ENCODE results near the gene NOLC1. TPM values are rescaled to one million over a fixed set of nuclear protein-coding genes. Genes with fewer than 3 reads are reported as not detected.
A peak's percentile ranks its signal among the peaks of the same experiment; 100 is the strongest.
"Not testable (repeated sequence)": the region's sequence is repeated elsewhere in the genome, so short reads cannot be mapped to it uniquely, and the experiment has no call there.

NOLC1 gene
- polyA plus RNA-seq, 1 donor: 68.3 TPM

DNA sequence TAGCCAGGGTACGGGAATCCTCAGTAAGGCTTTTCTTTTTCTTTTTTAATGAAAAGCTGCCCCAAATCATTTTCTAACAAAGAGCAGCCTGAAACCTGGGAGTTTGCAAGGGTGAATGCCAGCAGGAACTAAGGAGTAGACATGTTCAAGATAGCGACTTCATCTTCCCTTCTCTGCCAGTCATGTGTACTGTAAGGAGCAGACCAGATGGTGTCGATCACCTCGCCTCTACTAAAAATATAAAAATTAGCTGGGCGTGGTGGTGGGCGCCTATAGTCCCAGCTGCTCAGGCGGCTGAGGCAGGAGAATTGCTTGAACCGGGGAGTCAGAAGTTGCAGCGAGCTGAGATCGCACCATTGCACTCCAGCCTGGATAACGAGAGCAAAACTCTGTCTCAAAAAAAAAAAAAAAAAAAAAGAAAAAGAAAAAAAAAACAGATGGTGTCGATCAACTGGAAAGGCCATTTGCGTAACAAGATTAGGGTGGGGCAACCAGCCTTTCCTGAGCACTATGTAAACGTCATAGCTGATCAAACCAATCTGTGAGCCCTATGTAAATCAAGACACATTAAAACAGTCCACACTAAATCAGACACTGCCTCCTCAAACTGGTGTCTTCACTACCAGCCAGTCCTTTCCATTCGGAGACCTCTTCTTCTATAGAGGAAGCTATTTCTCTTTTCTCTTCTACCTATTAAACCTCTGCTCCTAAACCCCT lies 33.8 kb downstream of the NOLC1 start:
- Histone ChIP-seq H3K36me3 (ENCODE audit: control insufficient read depth, insufficient read depth, low read length) (no peaks in the 10 kb centered on the region), H3K4me3 (ENCODE audit: low read length) (no peak overlapping the region), H3K27ac (ENCODE audit: low read length) (no peak overlapping the region), H3K4me1 (ENCODE audit: control insufficient read depth, insufficient read depth, low read length) (peaks cover 12% of the 10 kb centered on the region), H3K9me3 (ENCODE audit: control insufficient read depth, low read depth, low read length) (peaks cover 5% of the 10 kb centered on the region), H3K27me3 (ENCODE audit: control insufficient read depth, insufficient read depth, low read length) (no peaks in the 10 kb centered on the region)
- no peak for DNase-seq
- 80% methylated on average over 1 of the region's 15 CpGs for WGBS (ENCODE audit: insufficient coverage, low lambda C conversion rate)

DNA sequence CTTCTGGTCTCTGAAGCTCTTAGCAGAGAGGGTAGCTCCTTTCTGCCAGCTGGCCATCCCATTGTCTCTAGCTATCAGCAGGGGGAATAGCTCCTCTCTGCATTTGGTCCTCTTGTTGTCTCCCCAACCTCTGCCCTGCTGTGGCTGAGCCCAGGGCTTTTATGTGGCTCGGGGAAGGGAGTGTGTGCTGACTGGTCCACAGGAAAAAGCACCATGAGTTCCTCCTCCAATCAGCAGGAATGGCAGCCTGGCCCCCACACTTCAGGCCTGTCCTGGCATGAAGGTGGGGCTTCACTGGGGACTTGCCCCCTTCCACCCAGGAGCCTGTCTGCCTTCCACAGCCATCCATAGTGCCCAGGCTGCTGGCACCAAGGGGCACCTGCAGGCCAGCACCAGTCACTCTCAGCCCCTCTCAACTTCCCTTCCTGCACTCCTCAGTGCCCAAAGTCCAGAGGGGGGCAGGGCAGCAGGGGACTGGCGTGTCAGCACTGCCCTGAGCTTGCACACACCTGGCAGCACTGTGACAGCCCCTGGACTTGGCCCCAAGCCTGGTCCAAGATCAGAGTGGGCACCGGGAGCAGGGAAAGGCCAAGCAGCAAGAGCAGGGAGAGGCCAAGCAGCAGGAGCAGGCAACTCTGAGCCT lies 36.2 kb downstream of the NOLC1 start:
- no peaks in the 10 kb centered on the region for H3K27me3 ChIP-seq (ENCODE audit: control insufficient read depth, insufficient read depth, low read length)
- H3K4me1 ChIP-seq (ENCODE audit: control insufficient read depth, insufficient read depth, low read length): peaks cover 12% of the 10 kb centered on the region
- H3K4me3 ChIP-seq (ENCODE audit: low read length): no peak overlapping the region
- no peaks in the 10 kb centered on the region for H3K36me3 ChIP-seq (ENCODE audit: control insufficient read depth, insufficient read depth, low read length)
- WGBS (ENCODE audit: insufficient coverage, low lambda C conversion rate): no CpG with 5 or more reads among the region's 3 CpGs
- DNase-seq: peak; percentile 41 to 66
- H3K27ac ChIP-seq (ENCODE audit: low read length): no peak overlapping the region
- peaks cover 11% of the 10 kb centered on the region for H3K9me3 ChIP-seq (ENCODE audit: control insufficient read depth, low read depth, low read length)

DNA sequence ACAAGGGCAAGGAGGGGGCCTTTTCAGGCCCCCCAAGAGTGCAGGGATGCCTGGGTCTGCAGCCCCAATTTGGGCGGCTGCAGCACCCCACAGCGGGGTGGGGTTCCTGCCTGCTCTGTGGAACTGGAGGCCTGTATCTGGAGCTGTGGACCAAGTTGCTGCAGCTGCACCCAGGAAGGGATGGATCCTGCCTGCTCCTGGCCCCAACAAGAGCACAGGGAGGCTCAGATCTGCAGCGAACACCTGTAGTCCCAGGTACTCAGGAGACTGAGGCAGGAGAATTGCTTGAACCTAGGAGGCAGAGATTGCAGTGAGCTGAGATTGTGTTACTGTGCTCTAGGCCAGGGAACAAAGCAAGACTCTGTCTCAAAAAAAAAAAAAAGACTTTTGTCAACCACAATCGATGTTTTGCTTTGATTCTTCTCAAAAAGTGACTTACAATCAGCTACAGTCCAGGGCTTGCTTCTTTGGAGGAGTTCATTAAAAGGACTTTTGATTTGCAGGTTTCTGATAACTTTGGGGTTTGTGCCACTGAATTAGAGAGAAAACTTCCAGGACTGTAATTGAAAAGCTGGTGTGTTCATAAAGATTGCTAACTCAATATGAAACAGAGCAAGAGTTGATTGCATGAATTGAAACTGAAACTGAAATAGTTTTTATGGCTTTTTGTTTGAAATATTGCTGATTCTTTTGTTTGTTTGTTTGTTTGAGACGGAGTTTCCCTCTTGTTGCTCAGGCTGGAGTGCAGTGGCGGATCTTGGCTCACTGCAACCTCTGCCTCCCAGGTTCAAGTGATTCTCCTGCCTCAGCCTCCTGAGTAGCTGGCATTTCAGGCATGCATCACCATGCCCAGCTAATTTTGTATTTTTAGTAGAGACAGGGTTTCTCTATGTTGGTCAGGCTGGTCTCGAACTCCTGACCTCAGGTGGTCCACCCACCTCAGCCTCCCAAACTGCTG lies 37.0 kb downstream of the NOLC1 start:
- H3K4me3 ChIP-seq (ENCODE audit: low read length): not testable (repeated sequence)
- H3K9me3 ChIP-seq (ENCODE audit: control insufficient read depth, low read depth, low read length): peaks cover 11% of the 10 kb centered on the region

DNA sequence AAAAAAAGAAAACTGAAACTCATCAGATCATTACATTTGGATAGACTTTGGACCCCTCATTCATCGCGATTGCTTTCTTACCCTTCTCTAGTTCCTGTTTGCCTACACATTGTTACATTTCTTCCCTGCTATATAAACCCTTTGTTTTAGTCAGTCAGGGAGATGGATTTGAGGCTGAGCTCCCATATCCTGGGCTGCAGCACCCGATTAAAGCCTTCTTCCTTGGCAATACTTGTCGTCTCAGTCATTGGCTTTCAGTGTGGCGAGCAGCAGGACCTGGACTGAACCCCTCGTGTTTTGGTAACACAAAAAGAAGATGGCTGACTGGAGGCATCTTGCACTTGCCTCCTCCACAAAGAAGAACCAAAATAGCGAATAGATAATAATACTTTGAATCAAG lies 39.8 kb downstream of the NOLC1 start:
- Histone ChIP-seq H3K36me3 (ENCODE audit: control insufficient read depth, insufficient read depth, low read length) (no peaks in the 10 kb centered on the region), H3K27ac (ENCODE audit: low read length) (no peak overlapping the region), H3K4me1 (ENCODE audit: control insufficient read depth, insufficient read depth, low read length) (peaks cover 12% of the 10 kb centered on the region), H3K9me3 (ENCODE audit: control insufficient read depth, low read depth, low read length) (peaks cover 11% of the 10 kb centered on the region), H3K4me3 (ENCODE audit: low read length) (no peak overlapping the region), H3K27me3 (ENCODE audit: control insufficient read depth, insufficient read depth, low read length) (no peaks in the 10 kb centered on the region)
- no peak for DNase-seq
- WGBS (ENCODE audit: insufficient coverage, low lambda C conversion rate): 33% methylated on average over 2 of the region's 7 CpGs

More for the DNA sequence above, 37.0 kb downstream of the NOLC1 start:
- DNase-seq: peak; percentile 8 to 52
- H3K27ac ChIP-seq (ENCODE audit: low read length): peak overlapping the region; percentile 32
- not testable (repeated sequence) for H3K27me3 ChIP-seq (ENCODE audit: control insufficient read depth, insufficient read depth, low read length); H3K36me3 ChIP-seq (ENCODE audit: control insufficient read depth, insufficient read depth, low read length)
- 0% methylated on average over 1 of the region's 7 CpGs for WGBS (ENCODE audit: insufficient coverage, low lambda C conversion rate)
- peaks cover 12% of the 10 kb centered on the region for H3K4me1 ChIP-seq (ENCODE audit: control insufficient read depth, insufficient read depth, low read length)

DNA sequence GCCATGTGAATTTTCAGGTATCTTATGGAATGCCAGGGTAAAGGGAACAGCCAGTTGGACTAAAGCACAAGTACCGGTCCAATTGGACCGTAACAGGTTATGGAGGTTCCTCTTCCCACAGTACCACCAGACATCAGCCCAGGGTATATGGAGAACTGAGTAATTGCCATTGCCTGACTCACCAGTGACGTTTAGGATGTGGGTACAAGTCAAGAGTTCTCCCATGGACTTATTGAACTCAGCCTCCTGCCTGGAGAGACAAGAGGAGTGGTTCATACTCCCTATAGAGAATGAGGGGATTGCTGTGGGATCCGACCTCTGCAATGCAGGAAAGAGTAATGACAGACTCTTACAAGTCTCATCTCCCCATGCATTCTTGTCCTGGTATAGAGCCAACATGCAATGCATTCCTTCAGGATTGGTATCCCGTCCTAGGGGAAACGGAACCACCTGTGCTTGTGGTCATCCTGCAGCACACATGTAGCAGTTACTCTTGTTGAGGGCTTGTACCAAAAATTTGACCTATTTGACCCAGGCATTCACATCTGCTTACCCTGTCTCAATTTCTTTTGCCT lies 43.2 kb downstream of the NOLC1 start:
- Histone ChIP-seq H3K4me3 (ENCODE audit: low read length) (no peak overlapping the region), H3K4me1 (ENCODE audit: control insufficient read depth, insufficient read depth, low read length) (no peaks in the 10 kb centered on the region), H3K27me3 (ENCODE audit: control insufficient read depth, insufficient read depth, low read length) (no peaks in the 10 kb centered on the region), H3K27ac (ENCODE audit: low read length) (no peak overlapping the region), H3K9me3 (ENCODE audit: control insufficient read depth, low read depth, low read length) (peaks cover 11% of the 10 kb centered on the region), H3K36me3 (ENCODE audit: control insufficient read depth, insufficient read depth, low read length) (no peaks in the 10 kb centered on the region)
- no peak for DNase-seq
- WGBS (ENCODE audit: insufficient coverage, low lambda C conversion rate): no CpG with 5 or more reads among the region's 6 CpGs

DNA sequence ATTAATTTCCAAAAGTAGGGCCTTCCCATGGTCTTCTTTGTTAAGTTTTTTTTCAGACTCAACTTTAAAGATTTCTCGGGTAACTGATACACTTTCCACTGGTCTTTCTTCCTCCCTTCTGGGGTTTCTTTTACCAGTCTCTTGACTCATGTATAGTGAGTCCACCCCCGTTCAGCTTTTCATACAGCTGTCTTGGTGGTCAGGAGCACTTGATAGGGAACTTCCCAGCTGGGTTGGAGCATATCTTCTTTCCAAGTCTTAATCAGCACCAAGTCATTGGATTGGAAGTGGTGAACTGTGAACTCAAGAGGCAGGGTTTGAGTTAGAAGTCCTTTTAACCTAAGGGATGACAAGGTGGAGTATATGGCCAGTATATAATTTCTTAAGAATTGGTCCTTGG lies 44.7 kb downstream of the NOLC1 start:
- Histone ChIP-seq H3K36me3 (ENCODE audit: control insufficient read depth, insufficient read depth, low read length) (no peaks in the 10 kb centered on the region), H3K9me3 (ENCODE audit: control insufficient read depth, low read depth, low read length) (peaks cover 14% of the 10 kb centered on the region), H3K4me3 (ENCODE audit: low read length) (no peak overlapping the region), H3K27ac (ENCODE audit: low read length) (no peak overlapping the region), H3K27me3 (ENCODE audit: control insufficient read depth, insufficient read depth, low read length) (no peaks in the 10 kb centered on the region), H3K4me1 (ENCODE audit: control insufficient read depth, insufficient read depth, low read length) (no peaks in the 10 kb centered on the region)
- WGBS (ENCODE audit: insufficient coverage, low lambda C conversion rate): 100% methylated on average over 1 of the region's 2 CpGs
- DNase-seq: no peak

DNA sequence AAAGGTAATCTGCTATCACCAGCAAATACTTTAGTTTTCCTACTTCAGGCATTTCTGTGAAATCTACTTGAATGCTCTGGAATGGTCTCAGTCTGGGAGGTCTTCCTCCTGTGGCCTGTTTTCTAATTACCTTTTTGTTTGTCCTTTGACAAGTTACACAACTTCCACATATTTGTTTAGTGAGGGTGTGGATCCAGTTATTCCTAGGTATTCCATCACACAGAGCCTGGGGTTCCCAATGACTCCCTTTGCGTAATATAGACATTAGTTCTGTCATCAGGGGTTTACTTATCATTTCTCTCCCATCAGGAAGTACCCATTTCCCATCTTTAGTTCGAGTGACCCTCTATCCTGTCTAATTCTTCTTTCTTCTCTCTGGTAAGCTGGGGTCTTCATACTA lies 45.8 kb downstream of the NOLC1 start:
- Histone ChIP-seq H3K9me3 (ENCODE audit: control insufficient read depth, low read depth, low read length) (peaks cover 8% of the 10 kb centered on the region), H3K4me1 (ENCODE audit: control insufficient read depth, insufficient read depth, low read length) (no peaks in the 10 kb centered on the region), H3K36me3 (ENCODE audit: control insufficient read depth, insufficient read depth, low read length) (no peaks in the 10 kb centered on the region), H3K4me3 (ENCODE audit: low read length) (no peak overlapping the region), H3K27me3 (ENCODE audit: control insufficient read depth, insufficient read depth, low read length) (no peaks in the 10 kb centered on the region), H3K27ac (ENCODE audit: low read length) (no peak overlapping the region)
- no peak for DNase-seq
- WGBS (ENCODE audit: insufficient coverage, low lambda C conversion rate): 88% methylated on average over 2 of the region's 2 CpGs

DNA sequence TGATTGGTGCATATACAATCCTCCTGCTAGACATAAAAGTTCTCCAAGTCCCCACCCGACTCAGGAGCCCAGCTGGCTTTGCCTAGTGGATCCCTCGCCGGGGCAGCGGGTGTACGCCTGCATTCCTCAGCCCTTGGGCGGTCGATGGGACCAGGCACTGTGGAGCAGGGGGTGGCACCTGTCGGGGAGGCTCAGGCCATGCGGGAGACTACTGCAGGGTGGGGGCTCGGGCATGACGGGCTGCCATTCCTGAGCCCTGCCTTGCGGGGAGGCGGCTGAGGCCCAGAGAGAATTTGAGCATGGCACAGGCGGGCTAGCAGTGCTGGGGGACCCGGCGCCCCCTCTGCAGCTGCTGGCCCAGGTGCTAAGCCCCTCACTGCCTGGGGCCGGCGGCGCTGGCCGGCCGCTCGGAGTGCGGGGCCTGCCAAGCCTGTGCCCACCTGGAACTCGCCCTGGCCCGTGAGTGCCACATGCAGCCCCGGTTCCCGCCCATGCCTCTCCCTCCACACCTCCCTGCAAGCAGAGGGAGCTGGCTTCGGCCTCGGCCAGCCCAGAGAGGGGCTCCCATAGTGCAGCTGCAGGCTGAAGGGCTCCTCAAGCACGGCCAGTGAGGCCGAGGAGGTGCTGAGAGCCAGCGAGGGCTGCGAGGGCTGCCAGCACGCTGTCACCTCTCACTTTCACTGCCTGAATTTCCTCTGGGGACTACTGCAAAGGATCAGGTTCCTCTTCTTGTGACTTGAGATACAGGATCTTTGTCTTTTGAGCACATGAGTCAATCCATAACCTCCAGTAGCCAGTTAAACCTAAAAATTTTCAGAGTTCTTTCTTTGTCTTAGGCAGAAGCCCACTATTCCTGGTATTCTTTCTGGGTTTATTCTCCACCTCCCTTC lies 48.8 kb downstream of the NOLC1 start:
- Histone ChIP-seq H3K9me3 (ENCODE audit: control insufficient read depth, low read depth, low read length) (peaks cover 16% of the 10 kb centered on the region), H3K4me3 (ENCODE audit: low read length) (no peak overlapping the region), H3K36me3 (ENCODE audit: control insufficient read depth, insufficient read depth, low read length) (no peaks in the 10 kb centered on the region), H3K27ac (ENCODE audit: low read length) (no peak overlapping the region), H3K27me3 (ENCODE audit: control insufficient read depth, insufficient read depth, low read length) (no peaks in the 10 kb centered on the region), H3K4me1 (ENCODE audit: control insufficient read depth, insufficient read depth, low read length) (no peaks in the 10 kb centered on the region)
- no peak for DNase-seq
- no CpG with 5 or more reads among the region's 34 CpGs for WGBS (ENCODE audit: insufficient coverage, low lambda C conversion rate)

DNA sequence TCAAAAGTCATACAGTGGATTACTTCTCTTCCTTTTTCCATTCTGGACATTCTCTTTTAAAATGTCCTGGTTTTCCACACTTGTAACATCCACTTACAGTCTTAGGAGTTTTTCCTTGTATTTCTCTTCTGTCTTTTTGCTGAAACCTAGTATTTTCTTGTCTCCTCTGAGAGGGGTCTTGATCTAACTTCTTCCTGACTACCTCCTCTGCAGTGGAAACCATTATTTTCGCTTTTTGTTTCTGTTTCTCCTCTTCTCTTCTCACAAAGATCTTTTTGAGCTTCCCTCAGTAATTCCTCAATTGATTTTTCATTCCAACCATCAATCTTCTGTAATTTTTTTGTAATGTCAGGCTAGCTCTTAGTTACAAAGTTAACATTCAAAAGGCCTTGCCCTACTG lies 50.2 kb downstream of the NOLC1 start:
- WGBS (ENCODE audit: insufficient coverage, low lambda C conversion rate): 13% methylated on average over 1 of the region's 1 CpG
- no peak for DNase-seq

More for the DNA sequence above, 50.2 kb downstream of the NOLC1 start:
- H3K9me3 ChIP-seq (ENCODE audit: control insufficient read depth, low read depth, low read length): peaks cover 16% of the 10 kb centered on the region
- no peaks in the 10 kb centered on the region for H3K4me1 ChIP-seq (ENCODE audit: control insufficient read depth, insufficient read depth, low read length)
- no peaks in the 10 kb centered on the region for H3K36me3 ChIP-seq (ENCODE audit: control insufficient read depth, insufficient read depth, low read length)
- no peak overlapping the region for H3K27ac ChIP-seq (ENCODE audit: low read length)
- no peaks in the 10 kb centered on the region for H3K27me3 ChIP-seq (ENCODE audit: control insufficient read depth, insufficient read depth, low read length)
- H3K4me3 ChIP-seq (ENCODE audit: low read length): no peak overlapping the region

All from large intestine (tissue), 3 donors.